Body of pancreas (tissue), 4 donors: ENCODE data around the gene CIBAR2.
A peak's percentile ranks its signal among the peaks of the same experiment; 100 is the strongest.

Experiments used
- POLR2A ChIP-seq, 3 donors: fragments of 450-650 bp; IDR thresholded peaks; one replicate each; pipeline ENCODE4 v1.6.1; 2016; ENCODE audit warnings: antibody characterized with exemption in 3 of 3, mild to moderate bottlenecking in 2 of 3
- TF ChIP-seq, protein P1 (sequence below), 7 experiments: fragments of 450-650 bp in 4 of 7; fragments of 200-600 bp in 3 of 7; sonication (generic) in 3 of 7; IDR thresholded peaks; one replicate each; pipeline ENCODE4 v1.5.1; 2016 to 2019; ENCODE audit warnings: antibody characterized with exemption in 7 of 7

DNA sequence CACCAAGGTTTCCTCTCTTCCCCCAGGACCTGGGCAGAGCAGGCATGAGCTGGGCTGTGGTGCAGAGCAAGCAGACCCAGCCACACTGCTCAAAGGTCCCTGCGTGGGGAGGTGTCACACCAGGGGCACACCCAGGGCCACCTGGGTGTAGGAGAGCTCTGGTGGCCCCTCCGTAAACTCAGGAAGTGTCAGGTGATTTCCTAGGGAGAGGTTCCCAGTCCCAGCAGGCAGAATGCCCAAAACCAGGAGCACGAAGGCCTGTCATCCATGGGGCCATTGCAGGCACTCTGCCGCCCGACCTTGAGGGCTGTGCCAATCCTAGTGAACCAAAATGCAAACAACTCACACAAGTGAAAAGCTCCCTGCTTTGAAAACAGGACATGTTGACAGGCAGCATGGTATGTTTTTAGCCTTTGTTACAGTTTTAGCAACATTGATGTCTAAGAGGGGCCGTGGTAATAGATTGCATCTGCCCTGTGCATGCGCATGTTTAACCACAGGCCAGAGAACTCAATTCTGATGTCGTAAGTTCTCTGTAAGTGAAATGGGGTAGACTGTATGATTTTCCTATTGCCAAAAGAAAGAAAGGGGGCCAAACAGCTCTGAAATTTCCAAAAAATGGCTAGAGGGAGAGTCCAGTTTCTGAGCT is 21.3 kb downstream of the CIBAR2 start:
- TF ChIP-seq, protein P1, sequence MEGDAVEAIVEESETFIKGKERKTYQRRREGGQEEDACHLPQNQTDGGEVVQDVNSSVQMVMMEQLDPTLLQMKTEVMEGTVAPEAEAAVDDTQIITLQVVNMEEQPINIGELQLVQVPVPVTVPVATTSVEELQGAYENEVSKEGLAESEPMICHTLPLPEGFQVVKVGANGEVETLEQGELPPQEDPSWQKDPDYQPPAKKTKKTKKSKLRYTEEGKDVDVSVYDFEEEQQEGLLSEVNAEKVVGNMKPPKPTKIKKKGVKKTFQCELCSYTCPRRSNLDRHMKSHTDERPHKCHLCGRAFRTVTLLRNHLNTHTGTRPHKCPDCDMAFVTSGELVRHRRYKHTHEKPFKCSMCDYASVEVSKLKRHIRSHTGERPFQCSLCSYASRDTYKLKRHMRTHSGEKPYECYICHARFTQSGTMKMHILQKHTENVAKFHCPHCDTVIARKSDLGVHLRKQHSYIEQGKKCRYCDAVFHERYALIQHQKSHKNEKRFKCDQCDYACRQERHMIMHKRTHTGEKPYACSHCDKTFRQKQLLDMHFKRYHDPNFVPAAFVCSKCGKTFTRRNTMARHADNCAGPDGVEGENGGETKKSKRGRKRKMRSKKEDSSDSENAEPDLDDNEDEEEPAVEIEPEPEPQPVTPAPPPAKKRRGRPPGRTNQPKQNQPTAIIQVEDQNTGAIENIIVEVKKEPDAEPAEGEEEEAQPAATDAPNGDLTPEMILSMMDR (IDR thresholded peaks at IDR 0.05), result no peak
- peak in 1 of 3 donors; percentile 4 for TF ChIP-seq POLR2A (IDR thresholded peaks at IDR 0.05)
